Lower leg skin (tissue), 4 donors: ENCODE data around the gene WWOX. TPM values are rescaled to one million over a fixed set of nuclear protein-coding genes. Genes with fewer than 3 reads are reported as not detected.

Source experiments
- DNase-seq, 2 donors: peaks; one replicate each; pipeline ENCODE4 v3.0.0-alpha.2; 2019; ENCODE audit warnings: low spot score in 2 of 2
- H3K4me3 ChIP-seq: fragments of 200-600 bp; sonication (generic); 2 replicates; pipeline ENCODE4 v1.5.1; 2017; ENCODE audit warnings: mild to moderate bottlenecking, low read depth; ENCODE audit not compliant: poor library complexity, severe bottlenecking
- POLR2A ChIP-seq, 2 donors: fragments of 450-650 bp; IDR thresholded peaks; one replicate each; pipeline ENCODE4 v1.6.1; 2016 to 2017; ENCODE audit warnings: antibody characterized with exemption in 2 of 2, mild to moderate bottlenecking in 1 of 2, moderate library complexity in 1 of 2
- WGBS, 2 donors: methylation state at CpG; one replicate each; pipeline ENCODE4 v1.1.5; 2018; 5-methylcytosine and 5-hydroxymethylcytosine counted together
- intact Hi-C: fragments of 100-400 bp; cut with DNase I; formaldehyde crosslinking; loops from one replicate; pipeline ENCODE4 v1.15.0; 2023; ENCODE audit warnings: low total_unique reads
- total RNA-seq, 4 donors: library from RNA; depleted of rRNA; stranded (reverse); fragments of >200 nt; gene quantifications; one replicate each; pipeline ENCODE4 v1.1.0, GENCODE V29; 2016
- TF ChIP-seq, protein P1 (sequence below), 3 donors: fragments of 450-650 bp; IDR thresholded peaks; one replicate each; pipeline ENCODE4 v1.5.1; 2016; ENCODE audit warnings: antibody characterized with exemption in 3 of 3, mild to moderate bottlenecking in 3 of 3, moderate library complexity in 2 of 3

The WWOX gene
- total RNA-seq, 4 donors from 2014 or later: 21.0 to 82.7 (median 36.1) TPM

DNA sequence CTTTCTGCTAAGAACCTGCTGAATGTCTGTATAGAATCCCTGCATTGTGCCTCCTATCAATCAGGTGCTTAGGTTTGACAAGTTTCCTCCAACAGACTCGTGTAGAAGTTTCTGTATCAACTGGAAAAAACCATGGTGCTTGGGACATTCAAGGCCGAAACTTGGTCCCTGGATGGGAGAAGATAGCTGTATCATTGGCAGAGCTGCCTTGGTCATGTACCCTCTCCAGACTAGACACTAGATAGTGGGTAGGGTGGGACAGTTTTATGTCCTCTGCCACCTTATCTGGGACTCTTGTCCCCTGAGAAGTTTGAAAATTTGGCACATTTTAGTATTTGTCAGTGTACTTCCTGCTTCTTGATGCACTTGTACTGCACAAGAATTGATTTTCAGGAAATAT lies 520.8 kb downstream of the WWOX start:
- TF ChIP-seq POLR2A (IDR thresholded peaks at IDR 0.05): no peak
- TF ChIP-seq, protein P1, sequence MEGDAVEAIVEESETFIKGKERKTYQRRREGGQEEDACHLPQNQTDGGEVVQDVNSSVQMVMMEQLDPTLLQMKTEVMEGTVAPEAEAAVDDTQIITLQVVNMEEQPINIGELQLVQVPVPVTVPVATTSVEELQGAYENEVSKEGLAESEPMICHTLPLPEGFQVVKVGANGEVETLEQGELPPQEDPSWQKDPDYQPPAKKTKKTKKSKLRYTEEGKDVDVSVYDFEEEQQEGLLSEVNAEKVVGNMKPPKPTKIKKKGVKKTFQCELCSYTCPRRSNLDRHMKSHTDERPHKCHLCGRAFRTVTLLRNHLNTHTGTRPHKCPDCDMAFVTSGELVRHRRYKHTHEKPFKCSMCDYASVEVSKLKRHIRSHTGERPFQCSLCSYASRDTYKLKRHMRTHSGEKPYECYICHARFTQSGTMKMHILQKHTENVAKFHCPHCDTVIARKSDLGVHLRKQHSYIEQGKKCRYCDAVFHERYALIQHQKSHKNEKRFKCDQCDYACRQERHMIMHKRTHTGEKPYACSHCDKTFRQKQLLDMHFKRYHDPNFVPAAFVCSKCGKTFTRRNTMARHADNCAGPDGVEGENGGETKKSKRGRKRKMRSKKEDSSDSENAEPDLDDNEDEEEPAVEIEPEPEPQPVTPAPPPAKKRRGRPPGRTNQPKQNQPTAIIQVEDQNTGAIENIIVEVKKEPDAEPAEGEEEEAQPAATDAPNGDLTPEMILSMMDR (IDR thresholded peaks at IDR 0.05): no peak
- no peak overlapping the region for H3K4me3 ChIP-seq
- no peak for DNase-seq
- WGBS, 2 donors: 75 to 78% methylated on average over 2 of the region's 2 CpGs
- intact Hi-C loops: no loop called here

DNA sequence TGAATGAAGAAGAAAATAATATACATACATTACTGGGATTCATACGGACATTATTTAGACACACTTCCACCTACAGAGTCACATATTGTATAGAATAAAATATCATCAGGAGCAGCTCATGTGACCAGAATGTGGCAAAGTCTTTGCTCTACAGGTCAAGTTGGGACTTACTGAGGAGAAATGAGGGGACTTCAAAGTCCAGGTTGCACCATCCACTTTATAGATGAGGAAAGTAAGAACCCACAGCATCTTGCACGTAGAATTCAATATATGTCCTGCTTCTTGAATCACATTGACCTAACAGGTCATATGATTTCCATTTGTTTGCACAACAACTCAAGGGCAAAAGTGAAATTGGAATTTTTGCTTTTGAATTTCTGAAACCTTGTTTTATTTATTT lies 524.3 kb downstream of the WWOX start:
- no peak for DNase-seq
- 84 to 85% methylated on average over 2 of the region's 2 CpGs for WGBS, 2 donors
- no peak for TF ChIP-seq POLR2A (IDR thresholded peaks at IDR 0.05)
- TF ChIP-seq, protein P1 (IDR thresholded peaks at IDR 0.05): no peak
- no peak overlapping the region for H3K4me3 ChIP-seq
- intact Hi-C loops: no loop called here

DNA sequence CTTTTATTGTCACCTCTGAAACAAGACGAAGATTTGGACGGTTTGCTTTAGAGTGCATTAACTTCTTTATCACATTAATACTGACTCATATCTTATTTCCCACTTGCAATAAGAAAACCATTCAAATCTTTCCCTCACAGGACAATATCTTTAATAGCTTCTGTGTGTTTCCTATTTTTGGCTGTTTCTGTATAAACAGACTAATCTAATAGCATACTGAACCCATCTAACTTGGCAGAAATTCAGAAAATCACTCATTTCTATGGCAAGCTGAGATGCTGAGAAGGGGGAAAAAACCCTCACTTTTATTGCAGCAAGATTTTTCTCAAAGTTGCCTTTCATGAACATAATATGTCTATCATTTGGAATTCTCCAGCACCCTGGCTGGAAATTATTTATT lies 524.9 kb downstream of the WWOX start:
- intact Hi-C loops: no loop called here
- 20 to 31% methylated on average over 2 of the region's 2 CpGs for WGBS, 2 donors
- TF ChIP-seq, protein P1 (IDR thresholded peaks at IDR 0.05): no peak
- TF ChIP-seq POLR2A (IDR thresholded peaks at IDR 0.05): no peak
- DNase-seq: no peak
- H3K4me3 ChIP-seq: no peak overlapping the region

DNA sequence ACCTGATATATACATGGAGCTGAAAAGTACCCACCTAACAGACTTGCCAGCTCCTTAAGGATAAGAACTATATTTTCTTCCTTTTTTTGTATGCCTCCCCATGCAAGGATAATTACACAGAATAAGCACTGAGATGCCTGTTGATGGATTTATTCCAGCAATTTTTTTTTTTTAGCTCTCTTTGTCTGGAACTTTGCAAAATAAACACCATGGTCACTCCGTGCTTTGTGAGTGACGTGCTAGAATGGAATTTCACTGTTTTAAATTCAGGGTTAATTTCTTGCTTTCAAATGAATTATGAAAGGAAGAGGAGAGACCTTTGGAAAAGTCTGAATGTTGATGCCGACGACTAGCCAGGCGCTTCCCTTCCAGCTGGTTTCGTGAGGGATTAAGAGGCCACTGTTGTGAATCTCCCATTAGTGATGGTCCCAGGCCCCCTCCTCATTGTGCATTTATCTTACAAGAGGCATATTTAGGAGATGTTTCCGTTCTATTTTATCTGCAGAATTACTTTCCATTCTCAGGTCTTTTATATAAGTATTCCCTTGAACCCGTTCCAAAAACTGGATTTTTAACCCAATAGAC lies 529.1 kb downstream of the WWOX start:
- WGBS, 2 donors: 81 to 86% methylated on average over 8 of the region's 8 CpGs
- no peak for TF ChIP-seq POLR2A (IDR thresholded peaks at IDR 0.05)
- TF ChIP-seq, protein P1 (IDR thresholded peaks at IDR 0.05): no peak
- no peak overlapping the region for H3K4me3 ChIP-seq
- intact Hi-C loops: no loop called here
- no peak for DNase-seq

DNA sequence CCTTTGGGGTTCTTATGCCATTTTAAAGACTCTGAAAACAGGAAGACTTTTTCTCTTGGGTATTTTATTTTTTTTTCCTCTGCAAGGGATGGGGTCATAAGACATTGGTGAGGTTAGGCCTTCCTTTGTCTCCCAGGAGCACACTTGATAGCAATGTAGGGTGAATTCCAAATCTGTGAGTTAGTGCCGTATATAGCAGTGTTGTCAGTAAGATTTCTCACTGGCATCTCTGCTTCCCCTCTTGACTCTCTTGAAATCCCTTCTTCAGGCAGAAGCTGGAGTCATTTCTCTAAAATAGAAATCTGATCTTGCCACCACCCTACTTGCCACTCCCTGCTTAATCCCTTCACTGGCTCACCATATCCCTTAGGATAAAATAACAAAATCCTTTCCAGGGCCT lies 529.7 kb downstream of the WWOX start:
- DNase-seq: no peak
- intact Hi-C loops: no loop called here
- TF ChIP-seq, protein P1 (IDR thresholded peaks at IDR 0.05): no peak
- TF ChIP-seq POLR2A (IDR thresholded peaks at IDR 0.05): no peak
- no peak overlapping the region for H3K4me3 ChIP-seq
- 0 to 48% methylated on average over 1 of the region's 1 CpG for WGBS, 2 donors

DNA sequence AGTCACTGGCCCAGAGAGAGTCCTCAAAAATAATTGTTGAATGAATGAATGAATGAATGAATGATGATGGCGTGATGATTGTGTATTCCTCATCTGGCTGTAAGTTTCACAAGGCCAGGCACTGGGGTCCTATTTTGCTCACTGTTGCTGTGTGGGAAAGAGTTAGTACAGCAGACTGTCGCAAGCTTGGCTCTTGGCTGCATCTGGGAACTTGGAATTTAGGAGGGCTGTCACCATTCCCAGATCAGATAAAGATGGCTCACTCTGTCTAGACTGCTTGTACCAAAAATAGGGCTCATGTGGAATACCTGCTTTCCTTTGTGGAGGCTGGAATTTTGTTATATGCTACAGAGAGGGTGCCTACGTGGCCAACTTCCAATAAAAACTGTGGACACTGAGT lies 530.6 kb downstream of the WWOX start:
- 92 to 93% methylated on average over 3 of the region's 3 CpGs for WGBS, 2 donors
- TF ChIP-seq, protein P1 (IDR thresholded peaks at IDR 0.05): no peak
- TF ChIP-seq POLR2A (IDR thresholded peaks at IDR 0.05): no peak
- intact Hi-C loops: no loop called here
- DNase-seq: no peak
- no peak overlapping the region for H3K4me3 ChIP-seq
